Panc1 (cell line): ENCODE data around the gene ECI1. TPM values are rescaled to one million over a fixed set of nuclear protein-coding genes. Genes with fewer than 3 reads are reported as not detected.

Experiments used
- ATAC-seq: fragments of 200-7000 bp; cut with Tn5 transposase; 2 replicates; pipeline ENCODE4 v1.9.1; 2020; ENCODE audit warnings: mild to moderate bottlenecking, moderate library complexity
- BruUV-seq: library from RNA; stranded (reverse); fragments of 400-500 nt; replicated peaks from 2 replicates; lab custom pipeline; 2021; lab: Mats Ljungman, UMichigan
- CTCF ChIA-PET: fragments of 300-600 bp; sonication (Branson Sonifier 250); formaldehyde crosslinking; loops from one replicate; lab custom pipeline; 2022; ENCODE audit warnings: antibody characterized with exemption; lab: Charles Lee
- POLR2A ChIA-PET: fragments of 300-600 bp; sonication (Branson Sonifier 250); formaldehyde crosslinking; loops from one replicate; lab custom pipeline; 2022; ENCODE audit warnings: antibody characterized with exemption; lab: Charles Lee
- DNase-seq: peaks from one replicate; pipeline ENCODE4 v3.0.0-alpha.2; 2010; ENCODE audit warnings: low read depth, low spot score
- H3K27ac ChIP-seq: 2 replicates; pipeline ENCODE4 v1.5.1; 2011; ENCODE audit warnings: mild to moderate bottlenecking, low read length, inconsistent platforms
- H3K27me3 ChIP-seq: fragments of 200-500 bp; sonication (Bioruptor generic); 2 replicates; pipeline ENCODE4 v1.6.0; 2014; ENCODE audit warnings: low read length, inconsistent platforms; ENCODE audit not compliant: control insufficient read depth, insufficient read depth
- H3K36me3 ChIP-seq: fragments of 200-500 bp; sonication (Bioruptor generic); 2 replicates; pipeline ENCODE4 v1.5.1; 2014; ENCODE audit warnings: inconsistent platforms, mild to moderate bottlenecking, low read length, moderate library complexity; ENCODE audit not compliant: control insufficient read depth, insufficient read depth
- H3K4me1 ChIP-seq: 2 replicates; pipeline ENCODE4 v1.5.1; 2011; ENCODE audit warnings: inconsistent platforms, mild to moderate bottlenecking, low read length, moderate library complexity; ENCODE audit not compliant: control insufficient read depth, insufficient read depth
- H3K4me3 ChIP-seq, 2 experiments: 2 replicates each; pipeline ENCODE4 v1.5.1; 2011 to 2012; ENCODE audit warnings: low read depth in 2 of 2, low read length in 2 of 2, mild to moderate bottlenecking in 2 of 2, inconsistent platforms in 1 of 2, moderate library complexity in 1 of 2
- H3K9me3 ChIP-seq: fragments of 200-500 bp; sonication (Bioruptor generic); 2 replicates; pipeline ENCODE4 v1.5.1; 2014; ENCODE audit warnings: low read depth, mild to moderate bottlenecking, inconsistent platforms, low read length, moderate library complexity; ENCODE audit not compliant: control insufficient read depth, insufficient read depth
- POLR2AphosphoS5 ChIP-seq: IDR thresholded peaks from 2 replicates; pipeline ENCODE4 v1.6.1; 2012; ENCODE audit warnings: mild to moderate bottlenecking, low read depth, low read length, moderate library complexity
- SIN3A ChIP-seq: IDR thresholded peaks from 2 replicates; pipeline ENCODE4 v1.6.1; 2012; ENCODE audit warnings: low read depth, mild to moderate bottlenecking, low read length, moderate library complexity, borderline replicate concordance; ENCODE audit not compliant: insufficient read depth
- TCF7L2 ChIP-seq: IDR thresholded peaks from 2 replicates; pipeline ENCODE4 v1.6.1; 2011; ENCODE audit warnings: mild to moderate bottlenecking, low read depth, low read length, inconsistent platforms
- in situ Hi-C: cut with HindIII; loops from 2 replicates; pipeline ENCODE4 v1.10.0; 2016; ENCODE audit warnings: low sequenced_read_pairs, low pct_unique_long_range_greater_than_20kb
- intact Hi-C: fragments of 100-400 bp; cut with micrococcal nuclease; formaldehyde crosslinking; loops from one replicate; pipeline ENCODE4 v1.10.0; 2022; ENCODE audit not compliant: unreplicated experiment
- total RNA-seq: library from RNA; stranded (reverse); gene quantifications from one replicate; pipeline ENCODE4 v1.2.1, GENCODE V29; 2021; ENCODE audit not compliant: unreplicated experiment
- TF ChIP-seq, protein P1 (sequence below), 2 experiments: IDR thresholded peaks; 2 replicates each; pipeline ENCODE4 v1.6.1; 2011 to 2012; ENCODE audit warnings: low read depth in 2 of 2, control low read depth in 1 of 2, low read length in 1 of 2, mild to moderate bottlenecking in 1 of 2, moderate library complexity in 1 of 2; ENCODE audit not compliant: insufficient read depth in 1 of 2
- TF ChIP-seq, protein P2 (sequence below): fragments of 450-650 bp; IDR thresholded peaks from 2 replicates; pipeline ENCODE4 v1.5.1; 2017; ENCODE audit warnings: mild to moderate bottlenecking

The ECI1 gene
- total RNA-seq, 1 experiment from 2014 or later, result 117 TPM

DNA sequence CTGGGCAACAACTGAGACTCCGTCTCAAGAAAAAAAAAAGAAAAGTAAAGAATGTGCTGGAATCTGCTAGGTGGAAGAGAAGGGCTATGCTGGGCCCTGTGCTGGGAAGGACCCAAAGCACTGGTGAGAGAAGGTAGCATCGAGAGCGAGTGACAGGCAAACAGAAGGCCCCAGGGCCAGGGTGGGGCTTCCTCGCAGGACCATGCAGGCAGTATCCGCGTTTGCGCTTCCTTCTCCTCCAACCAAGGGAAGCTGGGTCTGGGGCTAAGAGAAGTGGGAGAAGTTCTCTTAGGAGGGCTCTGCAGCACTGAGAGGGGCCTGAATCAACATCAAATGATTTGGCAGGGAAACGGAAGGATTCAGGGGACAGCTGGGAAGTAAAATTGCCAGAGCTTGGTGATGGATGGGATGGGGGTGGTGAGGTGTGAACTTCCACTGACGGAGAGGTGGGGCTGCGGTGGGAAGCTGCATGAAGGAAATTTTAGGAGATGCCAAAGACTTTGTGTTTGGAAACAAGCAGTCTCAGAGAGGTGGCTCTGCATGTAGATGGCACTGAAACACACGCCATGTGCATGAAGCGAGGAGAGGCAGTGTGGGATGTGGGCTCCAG lies 5.2 kb upstream of the ECI1 start:
- Histone ChIP-seq H3K27me3 (no peaks in the 10 kb centered on the region), H3K27ac (no peak overlapping the region), H3K4me3 (no peak overlapping the region), H3K9me3 (no peaks in the 10 kb centered on the region), H3K4me1 (peaks cover 18% of the 10 kb centered on the region), H3K36me3 (peaks cover 24% of the 10 kb centered on the region)
- in situ Hi-C loops (no loop called here), intact Hi-C loops (no loop called here)
- DNase-seq (no peak), ATAC-seq (no peak)
- POLR2A ChIA-PET, result no interaction called here
- CTCF ChIA-PET, result no interaction called here
- TF ChIP-seq, protein P1, sequence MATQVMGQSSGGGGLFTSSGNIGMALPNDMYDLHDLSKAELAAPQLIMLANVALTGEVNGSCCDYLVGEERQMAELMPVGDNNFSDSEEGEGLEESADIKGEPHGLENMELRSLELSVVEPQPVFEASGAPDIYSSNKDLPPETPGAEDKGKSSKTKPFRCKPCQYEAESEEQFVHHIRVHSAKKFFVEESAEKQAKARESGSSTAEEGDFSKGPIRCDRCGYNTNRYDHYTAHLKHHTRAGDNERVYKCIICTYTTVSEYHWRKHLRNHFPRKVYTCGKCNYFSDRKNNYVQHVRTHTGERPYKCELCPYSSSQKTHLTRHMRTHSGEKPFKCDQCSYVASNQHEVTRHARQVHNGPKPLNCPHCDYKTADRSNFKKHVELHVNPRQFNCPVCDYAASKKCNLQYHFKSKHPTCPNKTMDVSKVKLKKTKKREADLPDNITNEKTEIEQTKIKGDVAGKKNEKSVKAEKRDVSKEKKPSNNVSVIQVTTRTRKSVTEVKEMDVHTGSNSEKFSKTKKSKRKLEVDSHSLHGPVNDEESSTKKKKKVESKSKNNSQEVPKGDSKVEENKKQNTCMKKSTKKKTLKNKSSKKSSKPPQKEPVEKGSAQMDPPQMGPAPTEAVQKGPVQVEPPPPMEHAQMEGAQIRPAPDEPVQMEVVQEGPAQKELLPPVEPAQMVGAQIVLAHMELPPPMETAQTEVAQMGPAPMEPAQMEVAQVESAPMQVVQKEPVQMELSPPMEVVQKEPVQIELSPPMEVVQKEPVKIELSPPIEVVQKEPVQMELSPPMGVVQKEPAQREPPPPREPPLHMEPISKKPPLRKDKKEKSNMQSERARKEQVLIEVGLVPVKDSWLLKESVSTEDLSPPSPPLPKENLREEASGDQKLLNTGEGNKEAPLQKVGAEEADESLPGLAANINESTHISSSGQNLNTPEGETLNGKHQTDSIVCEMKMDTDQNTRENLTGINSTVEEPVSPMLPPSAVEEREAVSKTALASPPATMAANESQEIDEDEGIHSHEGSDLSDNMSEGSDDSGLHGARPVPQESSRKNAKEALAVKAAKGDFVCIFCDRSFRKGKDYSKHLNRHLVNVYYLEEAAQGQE (IDR thresholded peaks at IDR 0.05; ENCODE audit: insufficient read depth in 1 of 2, low read depth in 2 of 2, low read length in 1 of 2), result no peak
- TF ChIP-seq SIN3A (no peak), POLR2AphosphoS5 (no peak), TCF7L2 (no peak)
- TF ChIP-seq, protein P2, sequence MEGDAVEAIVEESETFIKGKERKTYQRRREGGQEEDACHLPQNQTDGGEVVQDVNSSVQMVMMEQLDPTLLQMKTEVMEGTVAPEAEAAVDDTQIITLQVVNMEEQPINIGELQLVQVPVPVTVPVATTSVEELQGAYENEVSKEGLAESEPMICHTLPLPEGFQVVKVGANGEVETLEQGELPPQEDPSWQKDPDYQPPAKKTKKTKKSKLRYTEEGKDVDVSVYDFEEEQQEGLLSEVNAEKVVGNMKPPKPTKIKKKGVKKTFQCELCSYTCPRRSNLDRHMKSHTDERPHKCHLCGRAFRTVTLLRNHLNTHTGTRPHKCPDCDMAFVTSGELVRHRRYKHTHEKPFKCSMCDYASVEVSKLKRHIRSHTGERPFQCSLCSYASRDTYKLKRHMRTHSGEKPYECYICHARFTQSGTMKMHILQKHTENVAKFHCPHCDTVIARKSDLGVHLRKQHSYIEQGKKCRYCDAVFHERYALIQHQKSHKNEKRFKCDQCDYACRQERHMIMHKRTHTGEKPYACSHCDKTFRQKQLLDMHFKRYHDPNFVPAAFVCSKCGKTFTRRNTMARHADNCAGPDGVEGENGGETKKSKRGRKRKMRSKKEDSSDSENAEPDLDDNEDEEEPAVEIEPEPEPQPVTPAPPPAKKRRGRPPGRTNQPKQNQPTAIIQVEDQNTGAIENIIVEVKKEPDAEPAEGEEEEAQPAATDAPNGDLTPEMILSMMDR, result no peak
- no TSS peak for BruUV-seq

DNA sequence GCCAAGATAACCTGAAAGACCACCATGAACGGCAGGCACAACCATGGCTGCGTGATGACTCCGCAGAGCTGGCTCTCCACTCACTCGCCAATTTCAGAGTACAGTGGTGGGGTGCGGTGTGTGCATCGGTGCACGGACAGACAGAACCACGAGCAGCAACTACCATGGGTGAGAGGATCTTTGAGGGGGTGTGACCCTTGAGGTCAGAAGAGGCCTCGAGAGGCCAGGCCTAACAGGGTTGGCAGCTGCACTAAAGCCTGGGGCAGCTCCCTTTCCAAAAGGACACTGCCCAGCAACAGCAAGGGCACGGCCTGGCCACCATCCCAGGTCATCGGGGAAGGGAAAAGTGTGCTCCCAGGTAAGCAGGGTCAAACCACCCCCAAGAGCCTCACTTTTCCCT lies 1.9 kb upstream of the ECI1 start:
- CTCF ChIA-PET, result no interaction called here
- H3K27ac ChIP-seq, result no peak overlapping the region; the same call in 1 of the 2 replicates
- DNase-seq, result no peak
- POLR2A ChIA-PET, result interaction anchor here (0.7 kb wide), 1 partner anchor 65 kb away, joined by 4 read pairs; no protein-coding TSS in a partner anchor
- in situ Hi-C loops, result no loop called here
- H3K27me3 ChIP-seq, result no peaks in the 10 kb centered on the region
- no TSS peak for BruUV-seq
- intact Hi-C loops, result no loop called here
- ATAC-seq, result no peak
- TF ChIP-seq, protein P2, result no peak
- TF ChIP-seq SIN3A (no peak), POLR2AphosphoS5 (no peak), TCF7L2 (no peak)
- TF ChIP-seq, protein P1 (IDR thresholded peaks at IDR 0.05; ENCODE audit: insufficient read depth in 1 of 2, low read depth in 2 of 2, low read length in 1 of 2), result no peak
- H3K4me3 ChIP-seq, result no peak overlapping the region
- H3K9me3 ChIP-seq, result no peaks in the 10 kb centered on the region
- peaks cover 15% of the 10 kb centered on the region for H3K36me3 ChIP-seq
- H3K4me1 ChIP-seq, result peaks cover 22% of the 10 kb centered on the region
